Neural progenitor cell (in vitro differentiated cells): ENCODE results near the gene IL17RA.

Source experiments
- CTCF ChIP-seq: fragments of 200-600 bp; sonication (generic); IDR thresholded peaks from 2 replicates; pipeline ENCODE4 v1.5.1; 2017; ENCODE audit warnings: antibody characterized with exemption, mild to moderate bottlenecking
- EZH2 ChIP-seq: fragments of 200-600 bp; sonication (generic); IDR thresholded peaks from 2 replicates; pipeline ENCODE4 v1.6.1; 2017; ENCODE audit warnings: antibody characterized with exemption, mild to moderate bottlenecking, moderate library complexity
- EZH2phosphoT487 ChIP-seq: fragments of 200-600 bp; sonication (generic); IDR thresholded peaks from 2 replicates; pipeline ENCODE4 v1.6.1; 2017; ENCODE audit warnings: antibody characterized with exemption

- TF ChIP-seq CTCF (no peak), EZH2 (no peak), EZH2phosphoT487 (no peak)
Observed at GRCh38 chr22:17135153-17135760, 50.5 kb downstream of the IL17RA start.
